Hippocampal formation (tissue), 2 donors: ENCODE data around the gene TCF23.
A peak's percentile ranks its signal among the peaks of the same experiment; 100 is the strongest.

ENCODE experiments used
- DNase-seq, 2 donors: peaks; one replicate each; lab custom pipeline; 2025; lab: John Stamatoyannopoulos, UW

Gene TCF23

GRCh38 chr2:27128668-27129571 lies 19.9 kb upstream of the TCF23 start:
- DNase-seq: no peak

DNA sequence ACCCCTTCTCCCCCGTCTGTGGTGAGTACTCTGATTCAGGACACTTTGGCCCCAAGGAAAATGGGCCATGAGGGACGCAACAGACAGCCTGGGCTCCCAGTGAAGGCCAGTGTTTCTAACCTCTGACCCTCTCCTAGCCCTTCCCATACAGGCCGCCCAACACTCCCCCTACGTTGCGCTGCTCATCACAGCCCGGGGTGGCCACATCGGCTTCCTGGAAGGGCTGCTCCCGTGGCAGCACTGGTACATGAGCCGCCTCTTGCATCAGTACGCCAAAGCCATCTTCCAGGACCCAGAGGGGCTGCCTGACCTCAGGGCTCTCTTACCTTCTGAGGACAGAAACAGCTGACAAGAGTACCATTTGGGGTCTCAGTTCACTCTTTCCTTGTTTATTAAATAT lies 18.4 kb upstream of the TCF23 start:
- DNase-seq: no peak

GRCh38 chr2:27131429-27131828 lies 17.4 kb upstream of the TCF23 start:
- DNase-seq: no peak

DNA sequence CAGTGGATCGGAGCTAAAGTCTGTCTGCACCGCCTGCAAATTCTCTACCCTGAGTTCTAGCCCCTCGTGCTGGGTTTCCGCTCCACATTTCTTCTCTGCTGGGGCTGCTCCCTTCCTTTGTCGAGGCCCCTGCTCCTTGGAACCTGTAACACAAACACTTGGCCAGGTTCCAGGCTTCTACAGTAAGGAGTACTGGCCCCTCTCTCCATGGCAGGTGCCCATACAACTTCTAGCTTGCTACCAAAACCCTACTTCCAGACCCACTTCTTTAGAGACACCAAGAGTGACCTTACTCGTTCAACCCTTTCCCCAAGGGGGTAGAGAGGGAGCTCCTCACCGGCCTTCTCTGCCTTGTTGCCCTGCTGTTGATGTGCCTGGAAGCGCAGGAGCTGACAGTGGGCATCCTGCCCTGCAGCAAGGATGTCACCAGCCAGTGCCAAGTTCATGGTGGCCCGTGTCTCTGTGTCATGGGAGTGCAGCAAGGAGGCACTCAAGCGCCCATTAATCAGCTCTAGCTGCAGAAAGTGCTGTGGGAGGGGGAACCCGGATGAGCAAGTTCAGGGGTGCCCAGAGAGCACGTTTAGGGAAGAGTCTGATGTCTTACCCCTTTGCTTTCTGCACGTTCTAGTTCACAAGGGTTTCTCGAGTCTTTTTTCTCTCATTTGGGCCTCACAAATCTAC lies 15.5 kb upstream of the TCF23 start:
- DNase-seq: no peak

DNA sequence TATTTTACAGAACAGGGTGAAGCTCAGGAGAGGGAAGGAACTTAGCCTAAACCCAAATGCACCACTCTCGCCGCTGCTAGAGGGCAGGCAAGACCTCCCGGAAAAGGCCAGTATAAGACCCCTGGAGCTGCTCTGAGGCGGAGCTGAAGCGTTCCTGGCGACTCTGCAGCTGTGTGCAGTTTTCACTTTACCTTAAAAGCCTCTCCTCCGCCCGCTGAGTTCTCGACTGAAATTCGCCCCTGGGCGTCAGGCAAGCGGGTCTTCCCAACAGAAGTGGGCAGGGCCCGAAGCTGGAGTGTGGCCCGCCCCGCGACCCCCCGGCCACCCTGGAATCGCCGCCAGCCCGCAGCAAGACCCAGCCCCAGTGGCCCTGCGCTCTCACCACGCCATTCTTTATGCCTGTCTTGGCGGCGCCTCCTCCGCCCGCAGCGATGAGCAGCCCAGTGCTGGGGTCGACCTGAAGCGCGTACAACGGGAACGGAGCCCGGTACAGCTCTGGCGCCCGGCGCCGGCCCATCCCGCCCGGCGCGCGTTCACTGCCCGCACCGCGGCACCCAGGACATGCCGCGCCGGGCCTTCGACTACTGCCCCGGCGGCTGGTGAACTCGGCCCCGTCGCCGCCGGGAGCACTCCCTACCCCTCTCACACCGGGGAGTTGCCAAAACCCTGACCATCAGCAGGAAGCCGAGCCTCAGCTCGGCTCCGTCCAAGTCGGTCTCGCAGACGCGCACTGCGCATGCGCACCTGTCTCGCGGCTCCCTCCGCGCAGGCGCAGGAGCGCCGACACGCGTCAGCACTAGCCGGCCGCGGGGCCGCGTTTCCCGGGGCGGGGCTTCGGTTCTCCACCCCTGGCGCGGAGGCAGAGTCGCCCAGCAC lies 14.7 kb upstream of the TCF23 start, which contains the start of gene PREB:
Gene PREB, minus strand, starts transcription at position 732 of the 876 bp plus-strand sequence. Its CDS starts 215 bp downstream, at position 517.
- DNase-seq: peak; percentile 89 to 95

DNA sequence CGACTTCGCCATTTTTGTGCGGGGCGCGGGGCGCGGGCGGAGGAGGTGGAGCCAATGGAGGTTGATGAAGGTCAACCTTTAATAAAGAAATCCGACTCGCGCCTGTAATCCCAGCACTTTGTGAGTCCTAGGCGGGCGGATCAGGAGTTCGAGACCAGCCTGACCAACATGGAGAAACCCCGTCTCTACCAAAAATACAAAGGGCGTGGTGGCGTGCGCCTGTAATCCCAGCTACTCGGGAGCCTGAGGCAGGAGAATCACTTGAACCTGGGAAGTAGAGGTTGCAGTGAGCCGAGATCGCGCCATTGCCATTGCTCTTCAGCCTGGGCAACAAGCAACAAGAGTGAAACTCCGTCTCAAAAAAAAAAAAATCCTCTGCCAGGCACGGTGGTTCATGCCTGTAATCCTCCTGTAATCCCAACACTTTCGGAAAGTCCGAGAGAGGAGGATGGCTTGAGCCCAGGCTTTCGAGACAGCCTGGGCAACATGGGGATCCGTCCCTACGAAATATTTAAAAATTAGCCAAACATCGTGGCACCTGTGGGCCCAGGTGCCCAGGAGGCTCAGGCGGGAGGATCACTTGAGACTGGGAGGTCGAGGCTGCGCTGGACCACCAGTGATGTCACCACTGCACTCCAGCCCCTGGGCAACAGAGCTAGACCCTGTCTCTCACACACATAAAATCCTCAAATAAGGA lies 13.9 kb upstream of the TCF23 start:
- DNase-seq: no peak

DNA sequence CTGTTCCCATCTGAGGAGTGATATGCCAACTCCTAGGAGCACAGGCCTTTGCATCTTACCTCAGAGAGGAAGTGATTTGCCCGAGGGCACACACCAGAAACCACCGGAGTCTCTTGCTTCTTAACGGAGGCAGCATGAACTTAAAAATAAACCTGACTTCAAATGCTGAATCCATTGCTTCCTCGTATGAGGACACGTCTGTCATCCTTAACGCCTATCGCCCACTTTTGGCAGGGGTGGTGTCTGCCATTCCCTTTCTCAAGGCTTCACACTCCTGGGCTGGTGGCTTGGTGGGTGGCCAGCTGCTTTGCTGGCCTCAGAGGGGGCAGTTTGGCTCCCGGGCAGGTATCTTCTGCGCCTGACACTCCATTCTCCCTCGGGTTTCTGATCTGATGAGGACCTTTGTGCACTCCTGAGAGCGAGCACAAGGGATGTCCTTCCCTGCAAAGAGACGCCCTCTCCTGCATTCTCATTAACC lies 13.3 kb upstream of the TCF23 start:
- no peak for DNase-seq

GRCh38 chr2:27136751-27137150 lies 12.1 kb upstream of the TCF23 start:
- no peak for DNase-seq

DNA sequence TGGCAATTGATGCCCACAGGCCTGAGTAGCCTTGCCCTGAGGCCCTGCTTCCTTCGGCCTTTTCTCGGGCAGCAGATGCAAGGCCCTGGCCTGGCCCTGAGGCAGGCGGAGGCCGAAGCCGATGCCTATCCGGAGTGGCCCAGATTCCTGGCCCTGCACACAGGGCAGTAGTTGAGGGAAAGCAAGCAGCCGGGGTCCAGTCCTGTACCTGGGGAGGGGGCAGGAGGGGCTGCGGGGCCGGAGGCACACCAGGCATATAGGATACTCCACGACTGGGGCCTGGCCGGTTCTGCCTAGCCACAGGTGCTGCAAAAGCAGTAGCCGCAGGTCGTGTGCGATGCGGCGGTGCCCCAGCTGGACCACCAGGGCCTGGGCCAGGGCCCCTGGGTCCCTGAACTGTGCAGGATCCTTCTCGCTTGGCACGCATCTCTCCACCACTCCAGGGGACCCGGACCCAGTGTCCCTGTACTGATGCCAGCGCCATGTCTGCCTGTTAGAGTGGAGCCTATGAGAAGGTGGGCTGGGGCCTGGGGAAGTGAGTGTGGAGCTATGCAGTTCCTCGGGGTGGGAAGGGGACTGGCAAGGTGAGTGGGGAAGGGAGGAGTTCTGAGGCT lies 11.4 kb upstream of the TCF23 start:
- no peak for DNase-seq

DNA sequence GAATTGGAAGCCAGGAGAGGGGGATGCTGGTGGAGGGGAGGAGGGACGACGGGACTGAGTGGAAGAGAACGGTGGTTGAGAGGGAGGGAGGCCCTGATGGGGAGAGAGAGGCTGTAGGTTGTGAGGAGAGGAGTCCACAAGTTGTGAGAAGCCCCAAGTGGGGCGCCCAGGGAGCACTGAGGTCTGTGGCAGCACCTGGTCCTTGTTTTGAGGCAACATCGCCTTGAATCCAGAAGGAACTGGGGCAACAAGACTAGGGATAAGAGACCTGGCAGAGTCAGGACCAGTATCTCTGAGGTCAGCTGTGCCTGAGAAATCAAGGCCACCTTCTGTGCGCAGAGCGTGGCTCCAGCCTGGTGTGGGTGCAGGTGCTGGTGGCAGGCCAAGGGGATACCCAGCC lies 10.7 kb upstream of the TCF23 start:
- no peak for DNase-seq

- DNase-seq: no peak
These were observed 9.5 kb upstream of the TCF23 start, which contains the start of gene PRR30 for GRCh38 chr2:27139310-27139709. TSS of gene PRR30 (minus strand) at chr2:27139410. CDS start at chr2:27138329, 1,081 bp downstream.

DNA sequence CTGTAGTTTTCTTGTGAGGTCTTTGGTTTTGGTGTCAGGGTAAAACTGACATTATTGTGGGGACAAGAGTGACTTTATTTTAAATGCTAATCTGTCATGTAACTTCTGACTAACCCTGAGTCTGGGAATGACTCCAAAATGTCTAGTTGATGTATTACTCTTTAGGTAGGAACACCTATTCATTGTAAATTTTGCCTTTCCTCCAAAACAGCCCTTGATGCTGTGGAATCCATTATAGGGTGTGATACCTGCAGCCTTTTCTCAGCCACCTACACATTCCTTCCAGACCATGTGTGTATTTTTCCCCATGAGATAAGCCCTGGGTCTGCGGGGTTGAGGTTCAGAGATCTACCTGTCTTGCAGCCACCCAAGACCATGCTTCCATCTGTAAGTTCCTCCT lies 5.5 kb upstream of the TCF23 start:
- no peak for DNase-seq

DNA sequence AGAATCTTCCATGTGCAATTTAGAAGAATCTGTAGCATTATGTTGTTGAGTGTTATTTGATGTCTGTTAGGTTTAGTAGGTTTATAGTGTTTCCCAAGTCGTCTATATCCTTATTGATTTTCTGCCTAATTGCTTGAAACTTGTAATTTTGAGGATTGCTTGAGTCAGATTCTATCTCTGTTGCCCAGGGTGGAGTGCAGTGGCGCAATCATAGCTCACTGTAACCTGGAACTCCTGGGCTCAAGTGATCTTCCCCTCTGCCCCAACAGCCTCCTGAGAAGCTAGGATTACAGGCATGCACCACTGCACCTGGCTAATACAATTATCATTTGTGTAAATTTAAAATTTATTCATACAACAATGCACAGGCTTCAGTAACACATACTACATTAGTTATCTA lies 3.1 kb upstream of the TCF23 start:
- no peak for DNase-seq

DNA sequence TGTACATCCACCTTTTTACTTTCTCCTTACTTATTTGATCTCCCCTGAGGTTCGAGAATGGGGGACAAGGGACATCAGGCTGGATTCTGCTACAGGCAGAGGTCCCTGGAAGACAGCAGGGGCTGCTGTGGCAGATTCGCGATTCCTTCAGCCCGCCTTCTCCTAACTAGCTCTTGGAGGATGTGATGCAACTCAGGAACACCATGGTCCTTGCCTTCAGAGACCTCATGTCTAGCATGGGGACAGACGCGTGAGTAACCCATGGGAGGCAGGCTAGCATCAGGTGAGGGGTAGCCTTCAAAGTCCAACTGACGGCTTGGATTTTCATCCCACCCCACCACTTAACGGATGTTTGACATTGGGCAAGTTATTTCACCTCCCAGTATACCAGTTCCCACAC lies 869 bp upstream of the TCF23 start:
- no peak for DNase-seq

DNA sequence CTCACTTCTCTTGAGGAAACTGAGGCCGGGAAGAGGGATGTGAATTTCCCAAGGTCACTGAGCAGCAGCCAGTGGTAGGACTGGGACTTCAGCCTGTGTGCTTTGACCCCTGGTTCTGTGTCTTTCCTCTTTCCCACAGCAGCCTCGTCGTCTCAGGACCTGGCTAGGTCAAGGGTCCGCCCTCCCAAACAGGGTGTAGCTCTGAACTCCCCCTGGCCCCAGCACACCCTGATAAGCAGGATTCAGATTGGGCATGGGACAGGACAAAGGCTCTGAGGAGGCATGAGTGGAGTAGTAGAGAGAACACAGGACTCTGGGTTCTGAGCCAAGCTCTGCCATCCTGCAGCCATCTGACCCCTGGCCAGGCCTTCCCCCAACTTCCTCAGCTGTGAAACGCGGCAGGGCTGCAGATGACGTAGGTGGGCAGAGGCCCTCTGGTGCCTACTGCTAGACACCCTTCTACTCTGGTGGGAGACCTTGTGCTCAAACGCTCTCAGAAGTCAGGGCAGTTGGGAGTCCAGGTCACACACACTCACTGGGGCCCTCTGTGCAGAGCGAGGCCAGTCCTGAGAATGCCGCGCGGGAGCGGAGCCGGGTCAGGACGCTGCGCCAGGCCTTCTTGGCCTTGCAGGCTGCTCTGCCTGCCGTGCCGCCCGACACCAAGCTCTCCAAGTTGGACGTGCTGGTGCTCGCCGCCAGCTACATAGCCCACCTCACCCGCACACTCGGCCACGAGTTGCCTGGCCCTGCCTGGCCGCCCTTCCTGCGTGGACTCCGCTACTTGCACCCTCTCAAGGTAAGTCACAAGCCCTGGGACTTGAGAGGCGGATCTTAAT lies 984 bp downstream of the TCF23 start:
- DNase-seq: no peak

- no peak for DNase-seq
These were observed 1.9 kb downstream of the TCF23 start for GRCh38 chr2:27150639-27151230.

DNA sequence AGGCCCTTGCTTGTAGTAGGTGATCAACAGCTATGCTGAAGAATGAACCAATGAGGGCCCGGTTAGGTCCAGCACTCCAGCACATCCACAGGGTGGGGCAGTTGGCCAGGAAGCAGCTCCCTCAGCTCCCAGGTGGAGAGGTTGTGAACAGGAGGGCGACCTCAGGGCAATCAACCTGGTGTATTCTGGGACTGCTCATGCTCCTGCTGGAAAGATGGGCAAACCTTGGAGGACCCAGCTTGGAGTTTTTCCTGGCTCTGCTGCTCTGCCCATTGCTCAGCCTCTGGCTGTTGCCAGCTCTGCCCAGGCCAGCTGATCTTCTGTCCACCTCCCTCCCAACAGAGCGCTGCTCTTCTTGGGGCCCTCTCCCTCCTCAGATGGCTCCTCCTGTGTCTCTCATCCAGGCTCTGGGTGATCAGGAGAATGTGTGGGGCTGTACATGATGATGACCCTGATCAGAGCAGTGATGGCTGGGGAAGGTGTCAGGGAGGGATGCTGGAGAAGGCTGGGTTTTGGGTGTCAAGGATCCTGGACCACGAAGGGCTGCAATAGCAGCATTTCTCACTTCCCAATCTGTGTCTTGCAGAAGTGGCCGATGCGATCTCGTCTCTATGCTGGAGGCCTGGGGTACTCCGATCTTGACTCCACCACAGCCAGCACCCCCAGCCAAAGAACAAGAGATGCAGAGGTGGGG lies 3.4 kb downstream of the TCF23 start:
- no peak for DNase-seq

- no peak for DNase-seq
These were observed 4.1 kb downstream of the TCF23 start for GRCh38 chr2:27152796-27153464.
